GM12892 (cell line): ENCODE data around the gene PYURF.
"Not testable (repeated sequence)": the region's sequence is repeated elsewhere in the genome, so short reads cannot be mapped to it uniquely, and the experiment has no call there.

Experiments
- POLR2A ChIP-seq: IDR thresholded peaks from 2 replicates; pipeline ENCODE4 v1.6.1; 2011; ENCODE audit warnings: low read depth, low read length, control low read depth
- POLR2AphosphoS5 ChIP-seq: IDR thresholded peaks from 2 replicates; pipeline ENCODE4 v1.6.1; 2011; ENCODE audit warnings: low read depth, low read length, control low read depth

DNA sequence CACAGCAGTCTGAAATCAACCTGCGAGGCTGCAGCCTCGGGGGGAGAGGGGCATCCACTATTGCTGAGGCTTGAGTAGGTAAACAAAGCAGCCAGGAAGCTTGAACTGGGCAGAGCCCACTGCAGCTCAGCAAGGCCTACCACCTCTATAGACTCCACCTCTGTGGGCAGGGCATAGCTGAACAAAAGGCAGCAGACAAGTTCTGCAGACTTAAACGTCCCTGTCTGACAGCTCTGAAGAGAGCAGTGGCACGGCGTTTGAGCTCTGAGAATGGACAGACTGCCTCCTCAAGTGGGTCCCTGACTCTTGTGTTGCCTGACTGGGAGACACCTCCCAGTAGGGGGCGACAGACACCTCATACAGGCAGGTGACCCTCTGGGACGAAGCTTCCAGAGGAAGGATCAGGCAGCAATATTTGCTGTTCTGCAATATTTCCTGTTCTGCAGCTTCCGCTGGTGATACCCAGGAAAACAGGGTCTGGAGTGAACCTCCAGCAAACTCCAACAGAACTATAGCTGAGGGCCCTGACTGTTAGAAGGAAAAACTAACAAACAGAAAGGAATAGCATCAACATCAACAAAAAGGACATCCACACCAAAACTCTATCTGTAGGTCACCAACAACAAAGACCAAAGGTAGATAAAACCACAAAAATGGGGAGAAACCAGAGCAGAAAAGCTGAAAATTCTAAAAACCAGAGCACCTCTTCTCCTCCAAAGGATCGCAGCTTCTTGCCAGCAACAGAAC lies 15.9 kb upstream of the PYURF start:
- not testable (repeated sequence) for TF ChIP-seq POLR2AphosphoS5, POLR2A
